ENCODE measurements around the gene SCN7A. TPM values are rescaled to one million over a fixed set of nuclear protein-coding genes. Genes with fewer than 3 reads are reported as not detected.

SCN7A gene
- total and polyA plus RNA-seq, 2 of the 4 experiments (the other 2 are of a cell fraction) = 0.39 to 0.90 TPM

- Histone ChIP-seq H2BK20ac (ENCODE audit: low read depth, low read length) (no peak overlapping the region), H3K9ac (ENCODE audit: low read depth, low read length) (no peak overlapping the region), H4K20me1 (ENCODE audit: insufficient read depth, low read length) (no peaks in the 10 kb centered on the region), H4K8ac (ENCODE audit: low read depth in 2 of 2, low read length in 2 of 2) (no peak overlapping the region), H2BK5ac (ENCODE audit: low read depth, low read length, poor library complexity, severe bottlenecking) (no peak overlapping the region), H3K4me3 (ENCODE audit: insufficient read depth, low read depth, low read length) (no peak overlapping the region), H3K56ac (ENCODE audit: extremely low read depth, insufficient read depth, low read length) (no peak overlapping the region), H4K91ac (ENCODE audit: insufficient read depth, low read depth, low read length) (no peak overlapping the region), H3K14ac (replicated peaks; ENCODE audit: low read depth, low read length) (no peak overlapping the region), H3K23ac (ENCODE audit: low read depth, low read length) (no peak overlapping the region), H2AK9ac (replicated peaks; ENCODE audit: low read depth, low read length, poor library complexity) (no peak overlapping the region), H4K5ac (ENCODE audit: low read depth, low read length) (no peak overlapping the region), H3K79me1 (ENCODE audit: low read depth in 1 of 2, low read length in 2 of 2) (no peaks in the 10 kb centered on the region), H3K4me2 (ENCODE audit: low read depth, low read length) (0 out of 2 replicates have a peak overlapping the region, but pooled peaks have one; percentile 40), H3K18ac (ENCODE audit: low read depth, low read length) (no peak overlapping the region), H3K4me1 (ENCODE audit: control insufficient read depth, insufficient read depth, low read length) (peaks cover 3% of the 10 kb centered on the region; the same call in 1 of the 2 replicates), H3K4ac (ENCODE audit: low read depth, low read length) (no peak overlapping the region), H2AK5ac (ENCODE audit: low read depth, low read length) (no peak overlapping the region), H2AFZ (replicated peaks; ENCODE audit: low read length, poor library complexity) (peak overlapping the region; percentile 13), H3K36me3 (ENCODE audit: control insufficient read depth, insufficient read depth, low read length) (no peaks in the 10 kb centered on the region), H3K9me1 (ENCODE audit: insufficient read depth, low read length) (no peaks in the 10 kb centered on the region), H2BK15ac (ENCODE audit: low read depth, low read length) (no peak overlapping the region), H3K27me3 (ENCODE audit: control insufficient read depth, insufficient read depth, low read length) (no peaks in the 10 kb centered on the region), H3K9me3 (ENCODE audit: control insufficient read depth, insufficient read depth, low read length) (no peaks in the 10 kb centered on the region), H2BK120ac (ENCODE audit: low read depth, low read length) (no peak overlapping the region), H3K27ac (ENCODE audit: insufficient read depth, low read length) (no peak overlapping the region)
- DNase-seq = no peak
- dilution Hi-C loops (cut with HindIII; ENCODE audit: low sequenced_read_pairs, unreplicated experiment) = no loop called here
- intact Hi-C loops (cut with micrococcal nuclease) = loop anchor here (5.0 kb wide), 1 partner anchor 97 kb away; no protein-coding TSS in a partner anchor
- WGBS, 2 experiments (ENCODE audit: extremely low coverage in 2 of 2, insufficient read length in 1 of 2) = no CpG with 5 or more reads among the region's 10 CpGs
- CTCF ChIA-PET = no interaction called here
- POLR2A ChIA-PET (ENCODE audit: unreplicated experiment) = no interaction called here
- in situ Hi-C loops (cut with MboI; ENCODE audit: low sequenced_read_pairs) = loop anchor here (5.0 kb wide), 1 partner anchor 337 kb away; no protein-coding TSS in a partner anchor
- ATAC-seq (ENCODE audit: low read depth) = no peak
- BruUV-seq (replicated peaks) = no TSS peak
- no peak for TF ChIP-seq CTCF (conservative IDR thresholded peaks at IDR 0.05; ENCODE audit: low read depth, low read length)
- no peak for TF ChIP-seq RCOR1 (IDR thresholded peaks at IDR 0.05; ENCODE audit: insufficient replicate concordance, low read length)
- no peak for TF ChIP-seq FOS (IDR thresholded peaks at IDR 0.05; ENCODE audit: low read depth, low read length)
- no peak for TF ChIP-seq RFX5 (IDR thresholded peaks at IDR 0.05; ENCODE audit: low read depth, low read length)
Measured at GRCh38 chr2:166519391-166519962, 25.4 kb upstream of the SCN7A start.
